ENCODE data around the gene CDKAL1.
"Not testable (repeated sequence)": the region's sequence is repeated elsewhere in the genome, so short reads cannot be mapped to it uniquely, and the experiment has no call there.

CDKAL1 gene

DNA sequence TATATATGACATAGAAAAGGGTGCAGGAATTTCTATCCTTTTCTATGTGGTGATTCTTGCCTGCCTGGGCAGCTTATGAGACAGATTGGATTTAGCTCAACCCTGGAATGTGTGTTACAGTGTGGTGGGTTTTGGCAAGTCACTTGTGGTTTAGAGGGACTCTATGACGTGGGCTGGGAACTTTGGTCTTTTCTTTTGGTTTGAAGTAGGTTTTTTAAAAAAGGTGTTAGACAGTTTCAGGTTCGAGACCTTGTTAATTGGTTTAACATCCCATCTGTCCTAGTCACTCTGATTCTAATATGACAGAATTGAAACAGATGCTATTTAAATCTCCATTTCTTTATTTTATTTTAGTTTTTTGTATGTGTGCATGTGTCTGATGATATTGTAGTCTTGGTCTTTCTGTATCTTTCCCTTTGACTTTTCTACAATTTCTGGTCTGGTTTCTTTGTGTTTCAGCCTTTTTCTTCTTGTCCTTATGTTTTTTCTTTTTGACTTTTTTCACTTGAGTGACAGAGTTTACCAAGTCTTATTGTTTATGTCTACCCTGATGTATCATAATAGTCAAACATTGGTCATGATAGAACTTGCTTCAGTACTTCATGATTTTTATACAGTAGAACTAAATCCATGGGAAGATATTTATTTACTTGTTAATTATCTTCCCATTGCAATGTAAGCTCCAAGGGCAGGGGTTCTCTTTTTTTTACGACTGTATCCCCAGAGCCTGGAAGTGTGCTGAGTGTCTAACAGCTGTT, 174.3 kb downstream of the CDKAL1 start:
- DNase-seq (ENCODE audit: low read depth) = peak; percentile 8

DNA sequence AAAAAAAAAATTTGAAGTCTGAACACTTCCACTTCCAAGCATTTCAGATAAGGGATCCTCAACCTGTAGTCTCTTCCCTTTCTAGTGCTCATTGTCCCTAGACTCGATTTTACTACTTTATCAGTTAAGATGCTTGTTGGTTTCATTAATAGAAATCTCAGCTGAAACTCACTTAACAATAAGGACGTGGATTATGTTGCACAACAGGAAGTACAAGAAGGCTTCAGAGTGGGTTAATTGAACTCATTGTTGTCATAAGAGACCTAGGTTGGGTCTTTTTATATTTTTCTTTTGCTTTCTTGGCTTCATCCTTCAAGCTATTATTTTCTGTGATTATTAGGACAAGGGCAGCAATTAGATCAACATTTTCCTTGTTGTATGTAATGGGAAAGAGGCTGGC, 175.2 kb downstream of the CDKAL1 start:
- DNase-seq (ENCODE audit: low read depth) = no peak

DNA sequence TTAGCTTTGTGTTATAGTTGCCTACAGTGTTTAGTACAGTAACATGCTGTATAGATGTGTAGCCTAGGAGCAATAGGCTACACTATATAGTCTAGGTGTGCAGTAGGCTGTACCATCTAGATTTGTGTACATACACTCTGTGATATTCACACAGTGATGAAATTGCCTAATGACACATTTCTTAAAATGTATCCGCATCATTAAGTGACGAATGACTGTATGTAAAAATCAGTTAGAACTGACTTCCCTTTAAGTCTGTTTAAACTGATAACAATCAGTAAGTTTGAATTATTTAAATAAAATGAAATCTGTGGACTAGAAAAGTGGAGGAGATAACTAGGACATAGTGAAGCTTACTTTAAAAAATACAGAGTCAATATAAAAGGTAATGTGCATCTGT, 176.1 kb downstream of the CDKAL1 start:
- no peak for DNase-seq (ENCODE audit: low read depth)

DNA sequence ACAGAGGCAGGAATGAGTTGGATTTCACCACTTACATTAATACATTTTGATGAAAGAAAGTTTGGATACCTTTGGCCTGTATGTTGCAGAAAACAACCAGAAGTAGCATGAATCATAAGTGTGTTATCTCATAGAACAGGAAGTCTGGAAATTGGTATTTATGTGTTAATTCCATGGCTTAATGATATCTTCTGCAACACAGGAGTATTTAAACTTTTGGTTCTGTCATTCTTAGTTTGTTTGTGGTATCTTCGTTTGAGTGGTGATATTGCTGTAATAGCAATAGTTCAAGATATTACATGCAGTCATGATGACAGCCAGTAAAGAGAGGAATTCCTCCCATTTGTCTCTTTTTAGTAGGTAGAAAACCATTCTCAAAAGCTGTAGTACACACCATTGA, 177.3 kb downstream of the CDKAL1 start:
- no peak for DNase-seq (ENCODE audit: low read depth)

DNA sequence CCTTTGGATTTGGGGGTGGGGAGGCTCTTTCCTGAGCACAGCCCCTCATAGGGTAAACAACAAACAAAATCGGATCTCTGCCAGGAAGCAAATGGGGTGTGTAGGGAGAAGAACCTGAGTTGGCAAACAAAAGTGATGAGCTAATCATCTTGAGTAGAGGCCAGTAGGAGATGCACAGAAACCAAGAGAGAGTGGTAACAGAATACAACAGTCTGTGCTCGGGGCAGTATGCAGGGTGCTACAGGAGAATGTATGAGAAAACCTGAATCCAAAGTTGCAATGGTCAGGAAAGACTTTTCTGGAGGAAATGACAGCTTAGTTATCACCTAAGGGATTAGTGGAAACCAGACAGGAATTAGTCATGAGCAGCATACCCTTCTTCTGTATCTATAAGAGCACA, 177.8 kb downstream of the CDKAL1 start:
- DNase-seq (ENCODE audit: low read depth) = no peak

DNA sequence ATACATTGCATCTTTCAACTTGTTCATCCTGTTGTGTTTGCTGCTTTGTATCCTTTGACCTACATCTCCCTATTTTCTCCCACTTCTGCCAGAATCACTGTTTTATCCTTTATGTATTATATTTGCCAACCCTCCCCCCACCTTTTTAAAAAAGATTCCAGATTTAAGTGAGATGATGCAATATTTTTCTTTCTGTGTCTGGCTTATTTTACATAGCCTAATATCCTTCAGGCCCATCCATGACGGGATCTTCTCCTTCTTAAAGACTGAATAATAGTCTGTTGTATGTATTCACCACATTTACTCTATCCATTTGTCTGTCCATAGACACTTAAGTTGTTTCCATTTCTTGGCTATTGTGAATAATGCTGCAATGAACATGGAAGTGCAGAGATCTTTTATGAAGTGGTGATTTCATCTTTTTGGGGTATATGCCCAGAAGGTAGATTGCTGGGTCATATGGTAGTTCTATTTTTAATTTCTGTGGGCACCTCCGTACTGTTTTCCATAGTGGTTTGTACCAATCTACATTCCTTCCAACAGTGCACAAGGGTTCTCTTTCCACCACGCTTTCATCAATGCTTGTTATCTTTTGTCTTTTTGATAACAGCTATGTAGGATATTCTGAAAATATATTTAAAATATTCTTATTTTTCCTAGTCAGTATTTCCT, 181.0 kb downstream of the CDKAL1 start:
- no peak for DNase-seq (ENCODE audit: low read depth)

DNA sequence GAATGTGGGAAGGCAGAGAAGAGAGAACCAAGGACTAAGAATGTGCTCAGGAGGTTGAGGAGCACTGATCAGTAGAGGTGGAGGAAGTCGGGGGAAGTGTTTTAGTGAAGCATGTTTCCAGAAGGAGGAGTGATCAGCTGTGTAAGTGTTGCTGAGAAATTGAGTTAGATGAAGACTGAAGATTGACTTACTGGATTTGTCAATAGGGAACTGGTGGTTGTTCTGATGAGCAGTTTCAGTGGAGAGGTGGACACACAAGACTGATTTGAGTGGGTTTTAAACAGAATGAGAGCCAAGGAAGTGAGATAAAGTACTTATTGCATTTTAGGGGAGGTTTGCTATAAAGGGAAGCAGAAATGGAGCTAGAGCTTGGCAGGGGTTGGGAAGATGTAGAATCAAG, 182.6 kb downstream of the CDKAL1 start:
- DNase-seq (ENCODE audit: low read depth) = no peak

DNA sequence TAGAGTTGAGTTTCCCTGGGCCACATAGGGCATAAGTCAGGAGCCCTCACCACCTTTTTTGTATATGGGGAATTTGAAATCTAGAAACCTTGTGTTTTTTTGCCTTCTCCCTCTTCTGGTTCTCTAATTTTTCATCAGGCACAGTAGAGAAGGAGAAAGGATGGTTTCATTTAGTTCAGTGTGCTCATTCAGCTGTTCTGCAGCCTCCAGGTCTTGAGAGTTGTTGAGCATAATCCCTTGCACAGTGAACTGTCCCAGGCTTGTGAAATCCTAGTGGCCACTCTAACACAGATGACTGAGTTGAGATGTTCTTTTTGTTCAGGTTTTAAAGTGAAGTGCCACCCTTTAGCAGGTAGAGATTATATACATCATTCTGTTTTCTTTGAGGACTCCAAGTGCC, 183.5 kb downstream of the CDKAL1 start:
- no peak for DNase-seq (ENCODE audit: low read depth)

DNA sequence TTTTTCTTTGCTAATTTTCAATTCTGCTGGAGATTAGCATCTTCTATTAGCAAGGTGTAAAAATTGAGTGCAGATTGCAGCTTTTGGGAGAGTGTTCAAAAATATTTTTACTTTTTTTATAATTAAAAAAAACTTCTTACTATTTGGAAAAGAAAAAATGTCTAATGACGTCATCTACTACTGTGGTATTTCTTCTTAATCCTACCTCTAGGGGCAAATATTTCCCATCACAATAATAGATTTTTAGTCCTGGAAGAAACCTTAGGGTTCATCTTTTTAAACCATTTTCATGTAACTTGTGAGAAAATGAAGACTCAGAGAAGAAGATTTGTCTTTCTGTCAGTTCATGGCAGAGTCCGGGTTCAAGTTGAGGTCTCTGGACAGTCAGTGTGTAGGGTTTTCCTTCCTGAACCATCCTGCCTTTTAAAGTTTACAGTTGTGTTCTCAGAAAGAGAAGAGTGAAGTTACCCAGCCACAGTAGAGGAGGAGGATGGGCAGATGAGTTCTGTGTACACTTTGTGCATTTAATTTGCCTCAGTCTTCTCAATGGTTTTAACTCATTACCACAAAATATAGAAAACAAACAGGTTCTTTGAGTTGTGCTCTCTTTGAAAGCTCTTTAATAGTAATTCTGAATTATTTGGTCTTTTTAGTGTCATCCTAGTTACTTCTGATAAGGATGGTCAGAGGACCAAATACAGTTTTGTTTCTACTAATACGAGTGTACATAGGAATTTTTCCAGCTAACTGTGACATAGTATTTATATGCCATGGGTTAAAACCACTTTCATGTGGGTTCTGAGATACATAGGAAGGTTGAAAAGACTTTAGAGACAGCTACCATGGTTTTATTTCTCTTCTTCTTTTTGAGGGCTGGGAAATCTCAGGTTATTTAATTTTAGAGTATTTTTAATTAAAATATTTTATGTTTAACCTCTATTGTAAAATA, 184.7 kb downstream of the CDKAL1 start:
- no peak for DNase-seq (ENCODE audit: low read depth)

DNA sequence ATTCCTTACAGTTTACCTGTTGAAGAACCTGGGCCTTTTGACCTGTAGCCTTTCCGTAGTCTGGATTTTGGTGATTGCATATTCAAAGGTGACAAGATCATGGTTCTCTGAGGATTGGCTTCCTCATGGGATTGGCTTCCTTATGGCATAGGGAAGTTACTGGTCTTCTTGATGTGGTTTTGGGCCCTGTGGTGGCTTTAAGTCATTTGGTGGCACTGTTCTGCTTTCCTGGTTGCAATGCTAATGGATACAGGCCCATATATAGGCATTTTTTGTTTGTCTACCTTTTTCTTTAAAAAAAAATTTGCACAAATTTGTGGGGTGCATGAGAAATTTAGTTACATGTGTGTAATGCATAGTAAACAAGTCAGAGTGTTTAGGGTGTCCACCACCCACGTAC, 185.7 kb downstream of the CDKAL1 start:
- no peak for DNase-seq (ENCODE audit: low read depth)

DNA sequence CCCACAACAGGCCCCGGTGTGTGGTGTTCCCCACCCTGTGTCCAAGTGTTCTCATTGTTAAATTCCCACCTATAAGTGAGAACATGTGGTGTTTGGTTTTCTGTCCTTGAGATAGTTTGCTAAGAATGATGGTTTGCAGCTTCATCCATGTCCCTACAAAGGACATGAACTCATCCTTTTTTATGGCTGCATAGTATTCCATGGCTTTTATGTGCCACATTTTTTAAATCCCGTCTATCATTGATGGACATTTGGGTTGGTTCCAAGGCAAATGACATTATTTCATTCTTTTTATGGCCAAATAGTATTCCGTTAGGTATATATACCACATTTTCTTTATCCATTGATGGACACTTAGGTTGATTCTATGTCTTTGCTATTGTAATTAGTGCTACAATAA, 186.9 kb downstream of the CDKAL1 start:
- DNase-seq (ENCODE audit: low read depth) = not testable (repeated sequence)

DNA sequence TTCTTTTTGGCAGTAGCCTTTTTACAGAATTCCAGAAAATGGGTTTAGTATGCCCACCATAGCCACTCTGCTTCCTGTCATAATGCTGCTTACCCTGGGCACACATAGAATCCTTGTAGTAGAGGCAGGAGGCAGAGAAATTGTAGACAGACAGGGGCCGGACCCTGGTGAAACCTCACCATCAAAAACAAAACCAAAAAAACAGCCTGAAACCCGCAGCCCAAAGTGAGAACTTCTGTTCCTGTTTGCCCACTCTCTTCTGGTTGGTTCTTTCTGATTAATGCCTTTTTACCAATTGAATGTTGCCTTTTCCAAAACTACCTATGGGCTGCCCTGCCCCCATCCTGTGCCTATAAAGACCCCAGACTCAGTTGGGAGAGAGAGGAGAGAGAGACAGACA, 188.2 kb downstream of the CDKAL1 start:
- DNase-seq (ENCODE audit: low read depth) = no peak

DNA sequence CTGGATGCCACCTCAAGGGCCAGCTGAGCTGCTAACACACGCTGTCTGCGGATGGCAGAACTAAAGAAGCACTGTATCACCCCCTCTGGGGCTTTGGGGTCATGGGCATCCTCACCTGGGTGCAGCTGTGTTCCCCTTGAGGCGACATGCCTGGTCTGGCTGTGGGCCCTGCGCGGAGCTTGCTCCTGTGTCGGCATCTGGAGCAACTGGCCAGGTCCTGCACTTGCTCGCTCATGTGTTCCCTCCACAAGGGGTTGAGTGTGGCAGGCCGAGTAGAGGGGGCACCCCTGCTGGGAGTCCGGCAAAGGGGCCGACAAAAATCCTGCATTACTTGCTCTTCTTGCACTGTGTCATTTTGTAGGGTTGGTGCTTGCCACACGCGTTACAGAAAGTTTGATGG, 189.0 kb downstream of the CDKAL1 start:
- DNase-seq (ENCODE audit: low read depth) = no peak

DNA sequence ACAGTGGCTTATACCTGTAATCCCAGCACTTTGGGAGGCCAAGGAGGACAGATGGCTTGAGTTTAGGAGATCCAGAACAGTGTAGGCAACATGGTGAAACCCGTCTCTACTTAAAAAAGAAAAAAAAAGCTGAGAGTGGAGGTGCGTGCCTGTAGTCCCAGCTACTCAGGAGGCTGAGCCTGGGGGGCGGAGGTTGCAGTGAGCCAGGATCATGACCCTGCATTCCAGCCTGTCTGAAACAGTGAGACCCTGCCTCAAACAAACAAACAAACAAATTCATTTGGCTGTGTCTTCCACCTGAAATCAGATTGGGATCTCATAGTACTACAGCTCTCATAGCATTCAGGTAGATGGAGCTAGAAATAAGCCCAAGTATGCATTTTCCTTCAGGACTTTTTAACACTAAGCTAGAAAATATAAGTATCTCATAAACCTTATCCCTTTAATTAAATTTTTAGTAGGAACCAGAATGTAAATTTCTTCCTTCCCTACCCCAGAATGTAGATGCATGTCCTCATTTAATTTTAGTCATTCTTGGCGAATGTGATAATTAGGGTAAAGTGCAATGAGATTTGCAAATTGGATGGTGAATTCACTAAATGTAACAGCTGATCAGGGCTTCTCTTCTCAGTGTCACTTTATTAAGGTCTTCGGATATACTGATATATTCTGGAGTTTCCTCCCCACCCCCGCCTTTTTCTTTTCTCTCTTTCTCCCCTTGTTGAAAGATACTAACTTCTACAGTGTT, 190.4 kb downstream of the CDKAL1 start:
- DNase-seq (ENCODE audit: low read depth) = no peak

DNA sequence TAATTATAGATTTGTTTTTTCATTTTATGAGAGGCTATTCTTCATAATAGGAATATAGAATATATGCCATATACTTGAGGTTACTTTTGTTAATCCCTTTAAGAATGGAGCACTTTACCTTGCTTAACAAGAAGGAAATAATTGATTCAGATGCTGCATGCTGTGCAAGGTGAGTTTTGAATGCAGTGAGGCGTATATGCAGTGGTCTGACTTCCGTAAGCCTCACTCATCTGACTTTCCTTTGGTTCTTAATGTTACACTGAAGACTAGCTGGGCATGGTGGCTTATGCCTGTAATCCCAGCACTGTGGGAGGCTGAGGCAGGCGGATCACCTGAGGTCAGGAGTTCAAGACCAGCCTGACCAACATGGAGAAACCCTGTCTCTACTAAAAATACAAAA, 191.0 kb downstream of the CDKAL1 start:
- not testable (repeated sequence) for DNase-seq (ENCODE audit: low read depth)

DNA sequence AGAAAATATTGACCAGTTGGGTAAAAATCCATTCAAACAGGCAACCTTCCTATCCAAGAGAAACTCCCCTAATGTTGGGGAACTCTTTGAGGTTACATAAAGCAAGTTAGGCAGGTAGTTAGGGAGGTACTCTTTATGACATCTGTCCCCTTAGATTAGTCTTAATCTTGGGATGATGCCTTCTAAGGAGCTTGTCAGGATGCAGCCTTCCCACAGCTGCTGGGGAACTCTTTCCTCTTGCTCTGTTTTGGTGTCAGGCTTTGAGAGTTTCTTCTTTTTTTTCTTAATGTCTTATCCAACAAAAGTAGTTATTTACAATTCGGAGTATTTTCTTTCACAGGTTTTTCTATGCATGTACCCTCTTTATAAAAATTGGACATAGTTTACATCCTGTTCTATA, 194.8 kb downstream of the CDKAL1 start:
- no peak for DNase-seq (ENCODE audit: low read depth)

DNA sequence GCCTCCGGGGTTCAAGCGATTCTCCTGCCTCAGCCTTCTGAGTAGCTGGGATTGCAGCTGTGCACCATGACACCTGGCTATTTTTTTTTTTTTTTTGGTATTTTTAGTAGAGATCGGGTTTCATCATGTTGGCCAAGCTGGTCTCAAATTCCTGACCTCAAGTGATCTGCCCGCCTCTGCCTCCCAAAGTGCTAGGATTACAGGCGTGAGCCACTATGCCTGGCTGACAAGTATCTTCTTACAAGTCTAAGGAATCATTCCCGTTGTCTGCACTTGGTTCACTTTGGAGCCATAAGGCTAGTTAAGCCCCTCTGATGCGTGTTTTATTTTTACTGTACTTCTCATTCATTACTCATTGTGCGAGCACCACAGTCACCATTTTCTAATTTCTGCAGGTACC, 198.1 kb downstream of the CDKAL1 start:
- DNase-seq (ENCODE audit: low read depth) = not testable (repeated sequence)

DNA sequence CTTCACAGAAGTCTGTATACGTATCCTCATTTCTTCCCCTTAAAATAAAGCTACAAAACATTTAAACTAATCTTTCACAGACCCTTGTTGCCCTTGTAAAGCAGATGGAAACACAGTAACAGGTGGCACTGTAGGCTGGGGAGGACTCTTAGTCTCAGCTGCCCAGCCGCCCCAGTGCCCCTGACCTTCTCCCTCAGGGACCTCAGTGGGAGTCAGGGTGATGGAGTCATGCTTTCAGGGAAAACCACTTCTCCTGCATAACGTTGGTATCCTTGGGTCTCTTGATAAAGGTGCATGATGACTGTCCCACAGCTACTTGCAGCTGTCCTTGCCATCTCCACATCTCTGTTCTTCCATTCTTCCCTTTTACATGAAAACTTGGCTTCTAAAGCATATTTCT, 198.6 kb downstream of the CDKAL1 start:
- DNase-seq (ENCODE audit: low read depth) = no peak

DNA sequence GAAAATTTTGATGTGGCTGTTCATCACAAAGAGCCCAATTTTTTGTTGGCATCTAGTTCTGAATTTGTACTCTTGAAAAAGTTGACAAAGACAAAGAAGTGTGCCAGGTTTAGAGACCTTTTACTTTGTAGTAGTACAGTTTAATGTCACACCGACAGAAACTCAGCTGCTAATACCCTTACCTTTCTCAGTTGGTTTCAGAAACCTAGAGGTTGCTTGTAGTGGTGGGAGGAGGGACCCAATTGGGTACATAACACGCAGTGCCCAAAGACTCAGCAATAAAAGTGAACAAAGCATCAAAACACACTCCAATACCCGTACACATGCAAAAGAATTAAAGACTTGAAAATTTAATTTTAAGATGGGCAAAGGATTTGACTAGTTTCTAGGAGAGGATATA, 203.7 kb downstream of the CDKAL1 start:
- no peak for DNase-seq (ENCODE audit: low read depth)

DNA sequence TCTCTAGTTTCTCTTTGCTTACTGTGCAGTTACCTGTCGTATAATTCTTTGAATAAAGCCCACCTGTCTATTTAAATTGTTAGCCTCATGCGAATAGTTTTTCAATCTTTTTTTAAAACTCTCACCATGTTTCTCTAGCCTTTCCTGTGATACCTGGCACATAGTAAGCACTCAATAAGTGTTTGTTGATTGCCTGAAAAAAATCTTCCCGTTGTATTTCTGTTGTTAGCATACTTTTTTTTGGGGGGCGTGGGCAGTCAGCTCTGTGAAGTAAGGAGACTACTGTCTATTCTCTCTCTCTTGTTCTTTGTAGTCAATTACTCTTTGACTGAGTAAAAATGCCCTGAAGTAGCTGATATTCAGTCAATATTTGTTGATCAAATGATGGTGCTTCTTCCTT, 205.8 kb downstream of the CDKAL1 start:
- no peak for DNase-seq (ENCODE audit: low read depth)

DNA sequence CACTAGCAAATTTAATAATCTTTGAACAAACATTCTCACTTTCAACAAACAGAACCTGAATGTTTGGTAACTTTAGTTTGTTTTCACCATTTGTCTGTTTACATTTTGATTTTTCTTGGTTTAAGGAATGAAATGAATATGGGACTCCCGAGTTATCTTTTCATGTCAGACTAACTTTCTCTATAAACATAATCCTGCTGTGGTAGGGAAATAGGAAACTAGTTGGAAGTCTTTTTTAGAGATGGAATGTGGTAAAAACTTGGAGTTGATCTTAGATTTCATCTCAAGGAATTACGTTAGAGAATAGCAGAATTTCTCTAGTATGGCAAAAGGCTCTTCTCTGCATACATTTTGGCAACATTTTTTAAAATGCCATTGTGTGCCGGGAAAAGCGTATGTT, 206.5 kb downstream of the CDKAL1 start:
- DNase-seq (ENCODE audit: low read depth) = no peak

DNA sequence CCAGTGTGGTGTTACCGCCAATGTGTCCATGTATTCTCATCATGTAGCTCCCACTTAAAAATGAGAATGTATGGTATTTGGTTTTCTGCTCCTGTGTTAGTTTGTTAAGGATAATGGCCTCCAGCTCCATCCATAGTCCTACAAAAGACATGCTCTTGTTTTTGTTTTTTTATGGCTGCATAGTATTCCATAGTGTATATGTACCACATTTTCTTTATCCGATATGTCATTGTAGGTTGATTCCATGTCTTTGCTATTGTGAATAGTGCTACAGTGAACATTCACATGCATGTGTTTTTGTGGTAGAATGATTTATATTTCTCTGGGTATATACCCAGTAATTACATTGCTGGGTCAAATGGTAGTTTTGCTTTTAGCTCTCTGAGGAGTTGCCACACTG, 207.2 kb downstream of the CDKAL1 start:
- DNase-seq (ENCODE audit: low read depth) = no peak
